CD4-positive, alpha-beta T cell treated with Interleukin-12 subunit alpha and Interleukin-12 subunit beta, for 1 hour (primary cell): ENCODE data around the gene ZNF277.

ENCODE experiments used
- DNase-seq: peaks from one replicate; pipeline ENCODE4 v3.0.0-alpha.2; 2020

The ZNF277 gene

DNA sequence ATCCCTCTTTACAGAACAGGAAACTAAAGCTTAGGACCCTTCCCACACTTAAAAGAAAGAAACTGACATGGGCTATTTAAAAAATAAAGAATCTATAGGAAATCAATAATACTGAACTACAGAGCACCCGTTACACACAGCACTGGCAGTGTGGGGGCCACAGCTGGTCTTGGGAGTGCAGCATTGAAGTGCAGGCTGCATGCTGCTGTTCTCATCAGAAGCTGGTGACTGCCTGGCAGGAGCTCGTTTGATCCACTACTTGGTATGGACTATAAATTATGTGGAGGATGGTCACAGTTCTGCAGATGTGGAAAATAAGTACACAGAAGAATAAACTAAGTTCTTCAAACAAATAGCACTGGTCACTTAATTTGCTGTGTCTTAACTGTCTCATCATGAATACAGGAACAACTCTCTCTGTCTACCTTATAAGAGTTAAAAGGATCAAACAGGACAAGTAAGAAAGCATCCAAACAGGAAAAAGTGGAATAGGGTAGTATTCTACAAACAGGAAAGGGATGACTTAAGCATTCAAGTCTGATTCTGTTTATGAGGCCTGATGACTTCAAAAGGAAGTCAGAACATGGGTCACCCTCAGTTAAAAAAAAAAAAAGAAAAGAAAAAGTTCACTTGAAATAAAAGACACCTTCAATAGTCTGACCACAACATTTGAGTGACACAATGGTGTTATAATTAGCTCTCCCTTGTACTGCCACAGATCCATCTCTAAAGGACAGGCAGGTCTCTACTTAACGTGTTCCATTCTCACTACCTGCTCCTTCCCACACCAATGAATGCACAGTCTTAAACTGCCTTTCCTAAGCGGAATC lies 21.3 kb upstream of the ZNF277 start:
- DNase-seq = no peak

DNA sequence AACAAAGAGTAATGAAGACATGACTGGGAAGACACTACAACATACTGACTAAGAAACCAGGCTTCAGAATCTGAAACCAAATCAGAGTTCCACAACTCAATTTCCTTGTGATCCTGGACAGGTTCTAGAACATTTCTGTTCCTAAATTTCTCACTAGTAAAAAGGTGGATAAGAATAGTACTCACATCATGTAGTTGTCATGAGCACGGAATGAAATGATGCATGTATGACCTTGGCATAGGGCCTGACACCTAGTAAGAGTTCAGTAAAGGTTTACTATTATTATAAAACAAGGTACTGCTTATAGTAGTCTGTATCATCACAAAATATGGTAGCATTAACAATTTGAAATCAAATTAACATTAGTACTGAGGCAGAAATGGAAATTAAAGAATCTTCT lies 20.2 kb upstream of the ZNF277 start:
- DNase-seq = no peak

DNA sequence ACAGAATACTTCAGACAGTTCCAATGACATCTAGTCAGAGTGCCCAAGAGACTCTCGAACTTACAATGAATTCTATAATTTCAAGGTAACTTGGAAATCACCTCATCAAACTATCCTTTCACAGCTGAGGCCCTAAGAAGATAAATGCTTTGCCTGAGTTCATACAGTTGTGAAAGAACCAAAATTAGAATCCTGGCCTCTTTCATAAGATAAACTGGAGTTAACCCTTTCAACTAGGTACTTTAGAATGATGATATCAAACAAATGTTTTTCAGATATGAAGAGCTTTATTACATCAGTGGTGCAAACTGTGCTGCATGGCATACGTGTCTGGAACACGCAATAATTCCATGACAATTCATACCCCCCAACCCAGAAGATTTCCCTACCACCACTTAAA lies 18.2 kb upstream of the ZNF277 start:
- DNase-seq = no peak

DNA sequence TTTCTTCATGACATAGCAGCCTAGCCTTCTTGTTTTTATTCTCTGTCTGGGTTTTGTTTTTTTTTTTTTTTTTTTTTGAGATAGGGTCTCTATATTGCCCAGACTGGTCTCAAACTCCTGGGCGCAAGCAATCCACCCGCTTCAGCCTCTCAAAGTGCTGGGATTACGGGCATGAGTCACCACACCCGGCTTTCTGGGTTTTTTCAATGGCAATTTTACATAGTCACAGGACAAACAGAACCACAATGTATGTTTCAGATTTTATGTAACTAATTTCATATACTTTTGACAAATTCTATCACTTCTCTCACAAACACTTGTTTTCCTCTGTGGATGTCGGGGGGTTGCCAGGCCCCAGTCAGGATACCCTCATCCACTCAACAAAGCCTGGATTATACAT lies 16.8 kb upstream of the ZNF277 start:
- DNase-seq = no peak

DNA sequence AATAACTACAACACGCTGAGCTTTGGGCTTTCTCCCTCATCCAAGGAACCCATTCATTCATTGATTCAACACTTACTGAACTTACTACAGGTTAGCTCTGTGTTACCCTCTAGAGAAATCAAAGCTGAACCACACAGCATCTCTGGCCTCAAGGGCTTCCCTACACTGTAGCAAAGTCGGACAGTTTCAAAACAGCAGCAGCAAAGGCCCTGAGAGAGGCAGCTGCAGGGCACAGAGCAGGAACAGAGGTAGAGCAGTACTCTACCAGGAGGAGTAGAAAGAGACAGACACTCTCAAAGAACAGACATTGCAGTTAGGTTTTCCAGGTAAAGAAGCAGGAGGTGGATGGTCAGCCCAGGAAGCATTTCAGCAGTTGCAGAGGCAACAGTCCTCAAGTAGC lies 16.4 kb upstream of the ZNF277 start:
- no peak for DNase-seq

DNA sequence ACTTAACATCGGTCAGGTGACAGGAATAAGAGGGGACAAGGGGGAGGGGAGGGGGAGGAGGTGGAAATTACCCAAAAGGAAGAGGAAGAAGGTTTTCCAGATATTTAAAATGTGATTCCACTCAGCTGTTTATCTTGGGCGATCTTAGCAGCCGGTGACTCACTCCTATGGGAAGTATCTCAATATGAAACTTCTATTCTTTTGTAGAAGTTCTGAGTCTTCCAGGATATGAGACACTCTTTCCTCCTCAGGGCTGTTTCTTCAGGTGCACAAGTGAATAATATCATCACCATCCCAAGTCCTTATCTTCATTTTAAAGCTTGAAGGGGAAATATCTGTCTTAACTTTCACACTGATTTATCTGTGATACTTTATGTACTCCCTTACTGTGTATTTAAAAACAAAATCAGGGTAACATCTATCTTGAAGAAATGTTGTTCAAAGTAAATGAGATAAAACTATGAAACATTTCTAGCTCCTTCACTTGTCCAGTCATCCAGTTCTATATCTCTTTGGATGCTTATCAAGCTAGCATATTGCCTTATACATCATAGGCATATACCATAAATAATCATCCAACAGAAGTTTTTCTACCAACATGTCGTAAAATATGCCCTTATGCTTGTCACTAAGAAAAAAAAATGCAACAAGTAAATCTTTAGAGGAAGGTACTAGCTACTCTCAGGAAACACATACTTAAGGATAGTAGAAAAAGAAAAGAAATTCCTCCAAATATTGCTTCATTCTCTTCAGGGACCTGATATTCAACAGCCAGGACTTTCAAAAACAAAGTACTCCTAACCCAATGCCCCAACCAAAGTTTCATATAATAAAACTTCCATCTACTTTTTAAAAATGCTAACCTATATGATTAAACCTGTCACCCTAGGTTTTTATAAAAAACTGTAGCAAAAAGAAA lies 14.0 kb upstream of the ZNF277 start:
- DNase-seq = no peak

DNA sequence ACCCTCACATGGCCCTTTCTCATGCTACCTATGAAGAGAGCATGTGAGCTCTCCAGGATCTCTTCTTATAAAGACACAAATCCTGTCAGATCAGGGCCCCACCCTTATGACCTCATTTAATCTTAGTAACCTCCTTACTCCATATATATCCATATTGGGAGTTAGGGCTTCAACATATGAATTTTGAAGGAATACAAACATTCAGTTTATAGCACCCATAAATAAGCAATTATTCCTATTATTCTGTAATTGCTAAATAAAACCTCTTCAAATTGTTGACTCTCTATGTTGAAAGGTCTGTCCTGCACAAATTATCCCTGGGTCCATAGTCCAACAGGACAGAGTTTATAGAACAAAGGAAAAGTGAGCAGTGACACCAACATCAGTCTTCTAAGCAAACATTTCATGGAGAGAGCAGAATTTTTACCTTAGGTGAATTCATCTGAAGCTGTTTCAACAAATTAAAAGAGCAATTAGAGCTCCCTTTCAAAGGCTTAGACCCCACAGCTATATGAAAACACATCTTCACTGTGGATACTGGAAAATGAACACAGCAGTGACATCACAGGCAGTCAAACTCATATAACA lies 12.5 kb upstream of the ZNF277 start:
- no peak for DNase-seq

DNA sequence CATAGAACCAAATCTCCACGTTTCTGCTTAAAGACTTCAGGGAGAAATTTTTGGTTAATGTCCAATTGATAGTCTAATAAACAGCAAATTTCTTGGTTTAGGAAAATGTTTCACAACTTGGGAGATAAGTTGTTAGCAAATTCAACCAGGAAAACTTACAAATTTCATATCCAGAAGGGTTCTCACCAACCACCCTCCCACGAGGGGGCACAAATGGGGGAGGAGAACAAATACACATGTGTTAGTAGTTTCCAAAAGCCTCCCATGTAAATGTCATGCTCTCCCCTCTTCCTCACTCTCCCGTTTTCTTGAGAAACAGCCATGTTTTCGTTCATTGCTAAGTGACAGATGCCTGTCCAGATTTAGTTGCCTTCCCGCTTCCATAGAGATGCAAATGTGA lies 10.8 kb upstream of the ZNF277 start:
- DNase-seq = no peak

DNA sequence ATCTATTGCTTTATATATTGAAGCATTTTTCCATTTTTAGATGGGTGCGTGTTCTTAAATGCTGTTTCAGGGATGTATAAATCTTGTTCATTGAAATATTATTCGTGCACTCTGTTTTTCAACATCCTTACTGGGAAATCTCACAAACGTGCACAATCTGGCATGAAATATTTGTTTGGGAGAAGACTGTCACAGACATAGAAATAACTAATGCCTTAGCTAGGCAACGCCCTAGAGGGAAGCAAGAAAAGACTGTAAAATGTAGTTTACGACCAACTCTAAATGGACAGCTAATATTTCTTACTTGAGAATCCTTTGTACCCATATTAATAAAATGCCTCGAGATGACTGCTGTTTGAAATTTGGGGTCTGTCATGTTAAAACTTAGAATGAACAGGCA lies 9.2 kb upstream of the ZNF277 start:
- no peak for DNase-seq

DNA sequence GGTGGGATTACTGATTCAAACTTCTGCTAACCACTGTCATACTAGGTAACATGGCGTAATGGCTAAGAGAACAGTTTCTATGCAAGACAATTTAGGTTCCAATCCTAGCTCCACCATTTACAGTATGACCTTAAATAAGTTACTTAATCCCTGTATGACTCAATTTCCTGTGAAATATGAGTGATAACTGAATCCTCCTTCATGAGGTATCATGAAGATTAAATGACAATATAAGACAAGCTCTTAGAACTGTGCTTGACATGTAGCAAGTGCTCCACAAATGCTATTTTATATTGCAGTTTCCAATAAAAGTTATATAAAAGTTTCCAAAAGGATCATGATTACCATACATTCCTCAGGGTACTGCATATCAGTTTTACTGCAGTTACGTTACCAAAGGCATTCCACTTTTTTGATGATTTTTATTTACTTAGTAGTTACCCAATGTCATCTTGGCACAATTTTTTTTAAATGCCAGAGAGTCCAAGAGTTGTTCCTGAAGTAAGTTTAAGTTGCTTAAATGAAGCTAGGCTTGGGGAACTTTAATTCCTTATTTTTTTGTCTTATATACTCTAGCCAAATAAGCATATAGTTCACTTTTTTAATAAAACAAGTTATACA lies 7.3 kb upstream of the ZNF277 start:
- DNase-seq = no peak

DNA sequence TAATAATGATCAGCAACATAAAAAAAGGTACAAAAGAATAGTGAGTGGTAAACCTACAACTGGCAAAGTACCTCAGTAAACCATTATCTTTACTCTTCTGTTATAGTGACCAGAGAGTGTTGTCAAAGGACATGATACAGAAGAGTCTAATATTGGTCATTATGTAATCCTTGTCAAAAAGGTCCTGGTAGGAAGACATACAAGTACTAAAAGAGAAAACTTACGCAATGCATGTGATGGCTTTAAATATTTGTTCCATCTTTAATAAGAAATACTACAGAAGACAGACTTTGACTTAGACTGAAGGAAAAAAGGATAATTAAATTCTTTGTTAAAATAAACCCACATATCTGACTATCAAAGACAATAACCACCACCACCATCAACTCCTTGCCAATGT lies 6.8 kb upstream of the ZNF277 start:
- DNase-seq = no peak

DNA sequence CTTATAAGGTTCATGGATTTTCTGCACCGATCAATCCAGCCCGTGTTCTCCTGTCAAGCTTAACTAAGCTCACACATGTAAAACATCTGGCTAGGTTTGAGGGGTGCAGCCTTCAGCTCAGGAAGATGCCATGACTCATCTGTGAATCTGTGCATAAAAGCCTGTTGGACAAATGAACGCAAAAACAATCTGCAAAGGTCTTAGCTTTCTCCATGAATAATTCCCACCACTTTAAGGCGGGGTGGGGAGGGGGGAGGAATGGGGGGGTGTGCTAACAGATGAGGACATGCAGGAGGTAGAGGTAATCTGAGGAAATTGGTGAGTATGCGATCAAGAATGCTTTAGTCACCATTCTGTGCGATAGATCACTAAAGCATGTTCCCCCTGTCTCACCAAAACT lies 5.1 kb upstream of the ZNF277 start:
- DNase-seq = no peak

DNA sequence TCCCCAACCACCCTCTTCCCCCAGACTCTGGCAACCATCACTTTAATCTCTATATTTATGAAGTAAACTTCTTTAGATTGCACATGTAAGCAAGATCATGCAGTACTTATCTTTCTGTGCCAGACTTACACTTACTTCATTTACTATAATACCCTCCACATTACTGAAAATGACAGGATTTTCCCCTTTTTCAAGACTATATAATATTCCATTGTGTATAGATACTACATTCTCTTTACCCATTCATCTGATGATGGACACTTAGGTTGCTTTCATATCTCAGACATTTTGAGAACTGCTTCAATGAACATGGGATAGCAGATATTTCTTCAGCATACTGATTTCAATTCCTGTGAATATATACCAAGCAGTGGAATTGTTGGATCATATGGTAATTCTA lies 4.7 kb upstream of the ZNF277 start:
- DNase-seq = no peak

DNA sequence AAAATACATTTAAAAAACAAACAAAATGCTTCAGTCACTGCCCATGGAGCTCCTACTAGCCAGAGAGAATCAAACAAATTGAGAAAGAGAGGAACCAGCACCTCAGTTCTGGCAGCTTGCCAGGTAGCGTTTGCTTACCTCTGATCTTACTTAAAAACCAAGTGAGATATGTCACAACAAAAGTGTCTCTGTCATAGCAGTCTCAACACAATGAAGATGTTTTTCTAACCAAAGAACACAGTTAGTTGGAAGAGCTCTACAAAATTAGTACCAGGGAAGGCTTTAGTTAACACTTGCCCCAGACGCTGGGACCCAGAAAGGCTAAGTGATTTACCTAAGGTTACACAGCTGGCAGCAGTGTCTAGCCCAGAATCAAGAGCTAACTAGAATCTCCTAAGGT lies 3.7 kb upstream of the ZNF277 start:
- peak; percentile 21 for DNase-seq

DNA sequence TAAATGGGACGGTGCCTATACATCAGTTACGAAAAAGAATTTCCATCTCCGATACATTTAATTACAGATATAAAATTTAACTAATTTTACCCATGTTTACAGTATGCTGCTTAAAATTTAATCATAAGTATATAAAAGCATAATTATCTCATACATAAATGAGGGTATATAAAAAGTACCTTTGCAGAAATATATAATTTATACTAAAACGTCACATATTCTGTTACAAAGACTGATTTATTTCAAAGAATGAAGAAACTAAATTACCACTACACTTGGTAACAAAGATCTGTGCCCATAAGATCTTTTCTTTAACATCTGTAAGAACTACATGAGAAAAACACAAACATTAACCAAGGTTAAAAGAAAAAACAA lies 3.1 kb upstream of the ZNF277 start:
- no peak for DNase-seq

DNA sequence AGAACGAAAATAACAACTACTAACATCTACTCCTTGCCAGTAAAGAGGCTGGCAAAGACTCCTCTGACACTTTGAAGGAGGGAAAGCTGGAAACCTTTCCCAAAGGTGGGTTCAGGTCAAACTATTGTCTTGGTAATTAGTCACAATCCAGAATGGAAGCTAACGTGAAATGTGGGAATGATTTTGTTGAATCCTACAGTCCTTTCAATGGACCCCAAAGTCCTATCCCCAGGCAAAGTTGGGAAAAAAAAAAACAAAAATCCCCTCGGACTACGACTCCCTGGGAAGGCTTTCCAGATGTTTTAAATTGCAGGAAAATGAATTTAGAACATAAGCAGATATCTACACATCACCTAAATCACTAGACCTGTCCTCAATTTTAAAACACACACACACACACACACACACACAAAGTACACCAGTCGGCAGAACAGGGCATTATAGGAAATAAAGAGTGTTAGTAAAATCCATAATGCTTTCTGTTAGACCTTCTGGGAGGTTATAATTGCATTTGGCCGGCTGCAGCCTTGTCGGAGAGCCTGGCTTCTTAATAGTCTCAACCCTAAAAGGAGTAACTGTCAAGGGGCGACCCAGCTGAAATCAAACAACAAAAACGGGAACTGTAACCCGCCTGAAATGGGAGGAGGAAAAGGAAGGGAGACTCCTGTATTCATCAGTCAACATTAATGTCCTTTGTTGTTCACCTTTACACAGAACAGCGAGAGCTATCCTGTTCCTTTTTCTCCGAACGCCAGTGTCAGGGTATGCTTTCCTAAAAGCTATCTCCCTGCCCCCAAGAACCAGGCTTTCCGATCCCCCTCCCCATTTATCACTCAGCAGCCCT lies 1.8 kb upstream of the ZNF277 start:
- no peak for DNase-seq

DNA sequence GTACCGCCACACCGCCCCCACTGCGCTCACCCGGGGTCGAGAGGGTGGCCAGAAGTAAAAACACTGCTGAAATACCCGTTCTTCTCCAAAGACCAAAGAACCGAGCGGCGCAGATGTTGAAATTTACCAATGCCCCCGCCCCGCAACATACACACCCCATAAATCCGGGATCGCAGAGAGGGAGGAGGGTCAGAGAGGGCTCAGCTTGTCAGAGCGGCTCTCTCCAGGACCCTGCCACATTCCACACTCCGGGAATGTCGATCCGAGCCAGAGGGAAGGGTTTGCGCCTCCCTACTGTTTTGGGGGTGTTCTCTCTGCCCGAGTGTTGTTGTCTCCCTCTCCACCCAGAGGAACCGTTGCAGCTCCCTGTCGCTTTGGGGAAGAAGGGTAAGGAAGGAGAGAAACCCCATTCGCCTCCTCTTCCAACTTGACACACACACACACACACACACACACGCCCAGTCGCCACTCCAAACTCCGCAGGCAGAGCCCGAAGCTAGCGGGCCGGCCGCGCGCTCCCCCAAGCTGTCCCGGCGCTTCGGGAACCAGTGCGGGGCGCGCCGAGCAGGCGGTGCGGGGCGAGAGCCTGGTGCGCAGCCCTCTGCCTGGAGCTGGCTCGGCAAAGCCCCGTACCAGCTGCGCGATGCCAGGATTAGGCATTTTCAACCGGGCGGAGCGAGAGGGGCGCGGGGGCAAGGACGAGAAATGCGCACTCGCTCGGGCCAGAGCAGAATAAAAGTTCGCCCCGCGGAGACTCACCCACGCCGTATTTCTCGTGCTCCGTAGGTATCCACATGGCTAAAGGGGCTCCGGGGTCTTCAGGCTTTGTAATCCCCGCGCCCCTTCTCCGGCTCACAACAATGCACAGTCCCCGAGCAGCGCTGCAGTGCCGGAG lies 905 bp upstream of the ZNF277 start:
- DNase-seq = peak; percentile 36

DNA sequence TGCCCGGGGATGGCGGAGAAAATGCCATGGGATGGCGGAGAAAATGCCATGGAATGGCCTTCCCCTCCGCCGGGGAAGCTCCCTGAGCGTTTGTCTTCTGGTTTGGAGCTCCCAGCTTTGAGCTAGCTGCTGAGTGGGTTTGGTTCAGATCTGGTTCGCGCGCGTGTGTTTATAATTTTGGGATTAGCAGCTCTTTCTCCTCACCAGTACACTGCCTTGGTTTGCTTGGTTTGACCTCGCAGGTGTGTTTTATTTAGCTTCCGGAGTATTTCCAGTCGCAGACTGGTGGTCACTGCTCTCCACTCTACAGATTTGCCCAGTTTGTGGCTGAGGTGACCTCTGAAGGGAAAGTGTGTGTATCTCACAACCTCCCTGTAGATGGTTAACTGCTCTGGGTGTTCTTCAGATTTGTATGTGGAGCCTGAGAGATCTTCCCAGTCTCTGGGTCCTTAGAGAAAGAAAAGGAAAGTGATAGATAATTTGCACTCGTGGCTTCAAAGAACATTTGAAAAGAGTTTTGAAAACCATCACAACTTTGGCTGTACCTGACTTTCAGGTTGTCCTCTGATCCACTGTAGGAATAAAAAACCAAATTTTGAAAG lies 597 bp downstream of the ZNF277 start:
- DNase-seq = no peak

DNA sequence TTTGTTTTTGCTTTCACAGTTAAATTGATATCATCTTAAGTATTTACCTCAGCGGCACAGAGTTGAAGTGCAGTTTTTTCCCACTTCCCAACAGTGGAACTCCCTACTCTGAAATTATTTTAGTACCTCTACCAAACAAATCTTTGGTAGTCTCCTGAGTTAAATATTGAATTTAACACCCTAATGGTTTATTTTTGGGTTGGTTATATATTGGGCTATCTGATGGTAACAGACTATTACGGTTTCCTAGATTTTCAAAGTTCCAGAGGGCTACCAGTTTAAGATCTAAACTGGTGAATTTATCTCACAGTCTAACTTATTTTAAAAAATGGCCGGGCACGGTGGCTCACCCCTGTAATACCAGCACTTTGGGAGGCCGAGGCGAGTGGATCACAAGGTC lies 1.3 kb downstream of the ZNF277 start:
- DNase-seq = no peak

DNA sequence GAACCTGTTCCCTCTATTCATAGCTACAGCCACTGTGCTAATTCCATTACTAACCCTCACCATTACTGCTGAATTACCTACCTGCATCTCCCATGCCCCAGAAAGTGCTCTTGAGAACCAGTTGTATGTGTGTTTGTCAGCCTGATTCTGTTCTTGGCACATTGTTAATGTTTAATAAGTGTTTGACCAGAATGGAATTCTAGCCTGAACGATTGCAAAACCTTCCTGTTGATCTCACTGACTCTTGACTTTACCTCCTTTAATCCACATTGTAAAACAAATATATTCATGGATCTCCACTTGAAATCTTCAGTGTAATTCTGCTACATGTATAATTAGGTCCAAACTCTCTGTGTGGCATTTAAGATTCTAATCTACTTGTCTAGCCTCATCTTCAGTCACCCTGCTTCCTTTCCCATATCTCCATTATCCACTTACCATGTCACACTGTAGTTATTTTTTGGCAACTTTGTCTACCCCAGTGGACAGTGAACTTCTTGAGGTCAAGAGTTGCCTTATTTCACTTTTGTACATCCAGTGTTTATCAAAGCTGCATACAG lies 4.9 kb downstream of the ZNF277 start:
- DNase-seq = no peak

DNA sequence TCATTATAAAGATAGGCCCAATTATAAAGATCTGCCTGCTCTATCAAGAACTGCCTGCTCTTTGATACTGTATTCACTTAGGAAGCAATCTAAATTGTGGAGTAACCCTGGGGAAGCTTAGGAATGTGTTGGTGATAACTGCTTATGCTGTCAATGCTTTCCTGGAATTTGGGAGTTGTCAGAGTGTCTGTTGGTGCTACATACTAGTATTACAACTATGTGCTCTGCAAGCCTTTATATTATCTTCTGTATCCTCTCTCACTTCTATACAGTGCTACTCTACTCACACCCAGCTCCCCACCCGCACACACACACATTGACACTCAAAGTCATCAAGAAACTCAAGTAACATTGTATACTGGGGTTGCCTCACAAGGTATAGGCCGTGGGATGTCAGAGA lies 6.1 kb downstream of the ZNF277 start:
- DNase-seq = no peak
